Lower lobe of right lung (tissue), 2 donors: ENCODE measurements around the gene FOXL2NB. TPM values are rescaled to one million over a fixed set of nuclear protein-coding genes. Genes with fewer than 3 reads are reported as not detected.

ENCODE experiments used
- ATAC-seq, 2 donors: fragments of 200-7000 bp; cut with Tn5 transposase; one replicate each; pipeline ENCODE4 v1.9.1; 2020 to 2022; ENCODE audit warnings: mild to moderate bottlenecking in 2 of 2, moderate library complexity in 2 of 2
- DNase-seq: peaks from one replicate; pipeline ENCODE4 v3.0.0-alpha.2; 2020
- H3K27ac ChIP-seq: fragments of 200-600 bp; one replicate; pipeline ENCODE4 v1.8.0; 2022
- H3K27me3 ChIP-seq: fragments of 200-600 bp; one replicate; pipeline ENCODE4 v1.8.0; 2022; ENCODE audit warnings: low read depth
- H3K36me3 ChIP-seq: fragments of 200-600 bp; one replicate; pipeline ENCODE4 v1.8.0; 2022; ENCODE audit warnings: mild to moderate bottlenecking
- H3K4me1 ChIP-seq: fragments of 200-600 bp; one replicate; pipeline ENCODE4 v1.8.0; 2022
- H3K4me3 ChIP-seq: fragments of 200-600 bp; one replicate; pipeline ENCODE4 v1.8.0; 2022; ENCODE audit warnings: mild to moderate bottlenecking
- H3K9me3 ChIP-seq: fragments of 200-600 bp; one replicate; pipeline ENCODE4 v1.8.0; 2022
- intact Hi-C: fragments of 100-400 bp; cut with DNase I; formaldehyde crosslinking; loops from one replicate; pipeline ENCODE4 v1.11.0; 2022
- total RNA-seq: library from RNA; stranded (reverse); fragmentation: NEBNext Ultra II Directional; extraction: Animal tissue kit (Norgen Biotek cat#: 25700); gene quantifications from one replicate; pipeline ENCODE4 v1.2.1, GENCODE V29; 2021
- TF ChIP-seq, protein P1 (sequence below): fragments of 200-600 bp; IDR thresholded peaks from one replicate; pipeline ENCODE4 v1.8.0; 2022; ENCODE audit warnings: antibody characterized with exemption, mild to moderate bottlenecking
- donor health status: DM: no; HTN: yes; CAD: no; lungs with severe emphysema.

The FOXL2NB gene
- total RNA-seq, 1 donor from 2014 or later = not detected

DNA sequence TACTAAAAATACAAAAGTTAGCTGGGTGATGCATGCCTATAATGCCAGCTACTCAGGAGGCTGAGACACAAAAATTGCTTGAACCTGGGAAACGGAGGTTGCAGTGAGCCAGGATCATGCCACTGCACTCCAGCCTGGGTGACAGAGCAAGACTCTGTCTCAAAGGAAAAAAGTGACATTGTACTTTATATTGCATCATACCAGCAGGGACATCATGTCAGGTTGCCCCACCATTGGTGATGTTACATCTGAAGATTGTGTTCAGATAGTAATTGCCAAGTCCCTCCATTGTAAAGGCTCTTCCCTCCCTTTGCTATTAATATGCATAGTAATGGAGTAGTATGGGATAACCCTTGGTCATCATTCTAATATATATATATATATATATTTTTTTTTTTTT is 44.8 kb upstream of the FOXL2NB start:
- Histone ChIP-seq H3K27me3 (no peaks in the 10 kb centered on the region), H3K4me1 (no peaks in the 10 kb centered on the region), H3K36me3 (no peaks in the 10 kb centered on the region), H3K27ac (no peak overlapping the region), H3K4me3 (no peak overlapping the region), H3K9me3 (no peaks in the 10 kb centered on the region)
- no peak for DNase-seq
- intact Hi-C loops = no loop called here
- TF ChIP-seq, protein P1, sequence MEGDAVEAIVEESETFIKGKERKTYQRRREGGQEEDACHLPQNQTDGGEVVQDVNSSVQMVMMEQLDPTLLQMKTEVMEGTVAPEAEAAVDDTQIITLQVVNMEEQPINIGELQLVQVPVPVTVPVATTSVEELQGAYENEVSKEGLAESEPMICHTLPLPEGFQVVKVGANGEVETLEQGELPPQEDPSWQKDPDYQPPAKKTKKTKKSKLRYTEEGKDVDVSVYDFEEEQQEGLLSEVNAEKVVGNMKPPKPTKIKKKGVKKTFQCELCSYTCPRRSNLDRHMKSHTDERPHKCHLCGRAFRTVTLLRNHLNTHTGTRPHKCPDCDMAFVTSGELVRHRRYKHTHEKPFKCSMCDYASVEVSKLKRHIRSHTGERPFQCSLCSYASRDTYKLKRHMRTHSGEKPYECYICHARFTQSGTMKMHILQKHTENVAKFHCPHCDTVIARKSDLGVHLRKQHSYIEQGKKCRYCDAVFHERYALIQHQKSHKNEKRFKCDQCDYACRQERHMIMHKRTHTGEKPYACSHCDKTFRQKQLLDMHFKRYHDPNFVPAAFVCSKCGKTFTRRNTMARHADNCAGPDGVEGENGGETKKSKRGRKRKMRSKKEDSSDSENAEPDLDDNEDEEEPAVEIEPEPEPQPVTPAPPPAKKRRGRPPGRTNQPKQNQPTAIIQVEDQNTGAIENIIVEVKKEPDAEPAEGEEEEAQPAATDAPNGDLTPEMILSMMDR = no peak
- ATAC-seq = peak in 1 of 2 donors; percentile 31

DNA sequence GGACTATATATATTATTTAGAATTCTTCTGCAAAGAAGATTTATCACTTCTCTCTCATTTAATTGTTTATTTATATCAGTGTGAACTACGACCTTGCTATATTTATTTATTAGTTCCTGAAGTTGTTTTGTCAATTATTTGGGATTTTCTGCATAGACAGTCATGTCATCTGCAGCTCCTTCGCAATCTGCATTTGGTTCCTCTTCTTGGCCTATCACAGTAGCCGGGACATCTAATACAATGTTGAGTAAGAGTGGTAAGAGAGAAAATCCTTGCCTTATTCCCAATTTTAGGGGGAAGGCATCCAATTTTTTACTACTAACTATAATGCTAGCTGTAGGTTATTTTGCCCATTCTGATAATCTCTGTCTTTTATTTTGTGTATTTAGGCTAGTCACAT is 39.5 kb upstream of the FOXL2NB start:
- no peaks in the 10 kb centered on the region for H3K27me3 ChIP-seq
- H3K4me1 ChIP-seq = no peaks in the 10 kb centered on the region
- H3K9me3 ChIP-seq = no peaks in the 10 kb centered on the region
- TF ChIP-seq, protein P1 = no peak
- intact Hi-C loops = no loop called here
- H3K4me3 ChIP-seq = no peak overlapping the region
- no peaks in the 10 kb centered on the region for H3K36me3 ChIP-seq
- DNase-seq = no peak
- ATAC-seq = no peak
- H3K27ac ChIP-seq = no peak overlapping the region

DNA sequence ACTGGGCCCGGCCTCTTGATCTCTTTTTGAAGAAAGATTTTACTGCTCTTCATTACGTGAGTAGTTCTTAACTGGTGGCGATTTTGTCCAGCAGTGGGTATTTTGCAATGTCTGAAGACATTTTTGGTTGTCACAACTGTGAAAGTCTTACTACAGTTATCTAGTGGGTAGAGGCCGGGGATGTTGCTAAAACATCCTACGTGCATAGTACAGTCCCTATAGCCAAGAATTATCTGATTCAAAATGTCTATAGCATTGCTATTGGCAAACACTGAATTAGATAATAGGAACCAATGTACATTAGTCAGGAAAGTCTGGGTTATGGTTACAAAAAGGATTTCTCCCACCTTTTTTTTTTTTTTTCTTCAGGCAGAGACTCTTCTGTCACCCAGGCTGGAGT is 38.2 kb upstream of the FOXL2NB start:
- H3K27me3 ChIP-seq = no peaks in the 10 kb centered on the region
- H3K4me3 ChIP-seq = no peak overlapping the region
- ATAC-seq (peak; percentile 51 to 53), DNase-seq (no peak)
- no peaks in the 10 kb centered on the region for H3K4me1 ChIP-seq
- H3K36me3 ChIP-seq = no peaks in the 10 kb centered on the region
- no peak overlapping the region for H3K27ac ChIP-seq
- H3K9me3 ChIP-seq = no peaks in the 10 kb centered on the region
- TF ChIP-seq, protein P1 = no peak
- intact Hi-C loops = no loop called here

DNA sequence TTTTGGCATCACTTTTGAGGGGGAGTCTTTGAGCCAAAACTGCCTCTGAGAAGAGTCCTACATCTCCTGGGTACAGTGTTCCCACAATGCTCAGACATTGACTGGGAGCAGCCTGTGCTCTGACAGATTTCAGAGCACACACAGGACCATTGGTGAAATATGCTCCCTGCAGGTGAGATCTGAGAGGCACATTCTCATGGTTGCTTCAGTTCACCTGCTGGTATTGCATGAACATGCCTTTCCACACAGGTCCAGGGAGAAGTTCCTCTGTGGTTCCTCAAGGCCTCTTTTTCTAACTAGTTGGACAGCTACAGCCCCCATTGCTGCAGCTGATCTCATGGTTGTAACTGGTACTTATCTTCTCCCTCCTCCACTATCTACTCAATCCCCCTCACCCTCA is 37.1 kb upstream of the FOXL2NB start:
- no peak overlapping the region for H3K4me3 ChIP-seq
- intact Hi-C loops = loop anchor here (10.0 kb wide), 2 partner anchors 215 to 315 kb away; partner anchors contain the start of gene CEP70
- peaks cover 6% of the 10 kb centered on the region for H3K4me1 ChIP-seq
- no peaks in the 10 kb centered on the region for H3K9me3 ChIP-seq
- H3K36me3 ChIP-seq = no peaks in the 10 kb centered on the region
- DNase-seq = no peak
- TF ChIP-seq, protein P1 = no peak
- no peaks in the 10 kb centered on the region for H3K27me3 ChIP-seq
- H3K27ac ChIP-seq = no peak overlapping the region
- ATAC-seq = no peak

DNA sequence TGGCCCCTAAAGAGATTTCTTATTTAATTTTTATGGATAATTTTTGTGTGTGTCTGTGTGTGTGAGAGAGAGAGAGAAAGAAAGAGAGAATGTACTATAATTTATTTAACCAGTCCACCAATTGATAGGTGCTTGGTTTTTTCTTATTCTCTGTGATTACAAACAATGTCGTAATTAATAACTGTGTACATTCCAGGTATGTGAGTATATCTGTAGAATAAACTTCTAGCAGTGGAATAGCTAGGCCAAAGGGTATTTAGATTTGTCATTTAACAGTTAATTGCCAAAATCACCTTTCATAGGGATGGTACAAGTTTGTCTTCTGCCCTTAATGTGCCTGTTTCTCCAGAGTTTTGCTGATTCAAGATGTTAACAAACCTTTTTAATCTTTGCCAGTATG is 35.4 kb upstream of the FOXL2NB start:
- intact Hi-C loops = loop anchor here (10.0 kb wide), 2 partner anchors 217 to 317 kb away; partner anchors contain the start of gene CEP70
- DNase-seq = no peak
- H3K4me3 ChIP-seq = no peak overlapping the region
- H3K36me3 ChIP-seq = no peaks in the 10 kb centered on the region
- H3K27ac ChIP-seq = no peak overlapping the region
- H3K9me3 ChIP-seq = no peaks in the 10 kb centered on the region
- H3K4me1 ChIP-seq = peaks cover 15% of the 10 kb centered on the region
- no peaks in the 10 kb centered on the region for H3K27me3 ChIP-seq
- no peak for ATAC-seq
- TF ChIP-seq, protein P1 = no peak

DNA sequence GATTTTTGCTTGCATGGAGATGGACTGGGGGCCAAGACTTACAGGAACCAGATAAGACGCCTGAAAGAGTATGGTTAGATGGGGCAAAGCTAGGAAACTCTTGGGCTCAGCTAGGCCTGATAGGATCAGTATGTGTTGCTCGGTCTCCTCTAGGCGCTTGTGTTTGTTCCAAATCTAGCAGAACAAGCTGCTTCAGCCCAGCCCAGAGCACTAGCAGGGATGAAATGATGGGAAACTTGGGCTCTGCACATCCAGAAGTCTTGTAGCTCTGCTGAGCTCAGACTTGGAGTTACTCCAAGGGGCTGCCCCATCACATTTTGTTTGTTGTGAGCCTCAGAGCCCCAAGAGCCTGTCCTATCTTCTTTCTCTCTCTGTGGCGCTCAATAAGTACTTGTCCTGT is 34.8 kb upstream of the FOXL2NB start:
- H3K9me3 ChIP-seq = no peaks in the 10 kb centered on the region
- TF ChIP-seq, protein P1 = no peak
- H3K4me1 ChIP-seq = peaks cover 17% of the 10 kb centered on the region
- no peak overlapping the region for H3K27ac ChIP-seq
- intact Hi-C loops = loop anchor here (10.0 kb wide), 2 partner anchors 217 to 317 kb away; partner anchors contain the start of gene CEP70
- H3K4me3 ChIP-seq = no peak overlapping the region
- DNase-seq = no peak
- no peaks in the 10 kb centered on the region for H3K36me3 ChIP-seq
- no peak for ATAC-seq
- H3K27me3 ChIP-seq = no peaks in the 10 kb centered on the region
